ENCODE results near the gene METTL3.
"Not testable (repeated sequence)": the region's sequence is repeated elsewhere in the genome, so short reads cannot be mapped to it uniquely, and the experiment has no call there.

The METTL3 gene

GRCh38 chr14:21510735-21511657 is at the start of gene METTL3:
Gene METTL3 (minus strand): TSS chr14:21511340. CDS start chr14:21511223, 117 bp downstream.
- peaks cover 8% of the 10 kb centered on the region for H3K4me1 ChIP-seq (ENCODE audit: control insufficient read depth, insufficient read depth, low read length)
- H3K27me3 ChIP-seq (ENCODE audit: control insufficient read depth, insufficient read depth, low read length): no peaks in the 10 kb centered on the region
- H3K4me3 ChIP-seq (ENCODE audit: low read length): peak within 1 kb of the TSS; percentile 86
- H3K27ac ChIP-seq (ENCODE audit: low read depth, low read length): peak within 1 kb of the TSS; percentile 83
- H3K36me3 ChIP-seq (ENCODE audit: control insufficient read depth, insufficient read depth, low read length): no peaks in the 10 kb centered on the region
- H3K9ac ChIP-seq (ENCODE audit: low read length): peak within 1 kb of the TSS; percentile 81

- H3K9ac ChIP-seq (ENCODE audit: low read length): no peak overlapping the region
- H3K4me1 ChIP-seq (ENCODE audit: control insufficient read depth, insufficient read depth, low read length): peaks cover 6% of the 10 kb centered on the region
- H3K27me3 ChIP-seq (ENCODE audit: control insufficient read depth, insufficient read depth, low read length): no peaks in the 10 kb centered on the region
- H3K4me3 ChIP-seq (ENCODE audit: low read length): no peak overlapping the region
- no peak overlapping the region for H3K27ac ChIP-seq (ENCODE audit: low read depth, low read length)
- no peaks in the 10 kb centered on the region for H3K36me3 ChIP-seq (ENCODE audit: control insufficient read depth, insufficient read depth, low read length)
Observed at GRCh38 chr14:21558703-21559170, 47.6 kb upstream of the METTL3 start.

GRCh38 chr14:21557084-21557901 is 46.2 kb upstream of the METTL3 start:
- H3K9ac ChIP-seq (ENCODE audit: low read length): peak overlapping the region; percentile 21
- H3K27me3 ChIP-seq (ENCODE audit: control insufficient read depth, insufficient read depth, low read length): no peaks in the 10 kb centered on the region
- peak overlapping the region; percentile 57 for H3K4me3 ChIP-seq (ENCODE audit: low read length)
- H3K4me1 ChIP-seq (ENCODE audit: control insufficient read depth, insufficient read depth, low read length): peaks cover 6% of the 10 kb centered on the region
- H3K36me3 ChIP-seq (ENCODE audit: control insufficient read depth, insufficient read depth, low read length): no peaks in the 10 kb centered on the region
- H3K27ac ChIP-seq (ENCODE audit: low read depth, low read length): peak overlapping the region; percentile 84

- no peak overlapping the region for H3K9ac ChIP-seq (ENCODE audit: low read length)
- H3K4me1 ChIP-seq (ENCODE audit: control insufficient read depth, insufficient read depth, low read length): peaks cover 6% of the 10 kb centered on the region
- H3K27me3 ChIP-seq (ENCODE audit: control insufficient read depth, insufficient read depth, low read length): no peaks in the 10 kb centered on the region
- no peak overlapping the region for H3K4me3 ChIP-seq (ENCODE audit: low read length)
- no peaks in the 10 kb centered on the region for H3K36me3 ChIP-seq (ENCODE audit: control insufficient read depth, insufficient read depth, low read length)
- H3K27ac ChIP-seq (ENCODE audit: low read depth, low read length): peak overlapping the region; percentile 84
Observed at GRCh38 chr14:21556378-21557083, 45.4 kb upstream of the METTL3 start.

GRCh38 chr14:21553266-21553665 is 42.1 kb upstream of the METTL3 start:
- no peak overlapping the region for H3K9ac ChIP-seq (ENCODE audit: low read length)
- H3K27ac ChIP-seq (ENCODE audit: low read depth, low read length): no peak overlapping the region
- peaks cover 6% of the 10 kb centered on the region for H3K4me1 ChIP-seq (ENCODE audit: control insufficient read depth, insufficient read depth, low read length)
- no peak overlapping the region for H3K4me3 ChIP-seq (ENCODE audit: low read length)
- no peaks in the 10 kb centered on the region for H3K27me3 ChIP-seq (ENCODE audit: control insufficient read depth, insufficient read depth, low read length)
- H3K36me3 ChIP-seq (ENCODE audit: control insufficient read depth, insufficient read depth, low read length): no peaks in the 10 kb centered on the region

GRCh38 chr14:21544588-21544987 is 33.4 kb upstream of the METTL3 start:
- not testable (repeated sequence) for H3K4me3 ChIP-seq (ENCODE audit: low read length); H3K27me3 ChIP-seq (ENCODE audit: control insufficient read depth, insufficient read depth, low read length); H3K9ac ChIP-seq (ENCODE audit: low read length); H3K36me3 ChIP-seq (ENCODE audit: control insufficient read depth, insufficient read depth, low read length); H3K4me1 ChIP-seq (ENCODE audit: control insufficient read depth, insufficient read depth, low read length); H3K27ac ChIP-seq (ENCODE audit: low read depth, low read length)

GRCh38 chr14:21543963-21544362 is 32.8 kb upstream of the METTL3 start:
- no peak overlapping the region for H3K9ac ChIP-seq (ENCODE audit: low read length)
- no peaks in the 10 kb centered on the region for H3K27me3 ChIP-seq (ENCODE audit: control insufficient read depth, insufficient read depth, low read length)
- H3K36me3 ChIP-seq (ENCODE audit: control insufficient read depth, insufficient read depth, low read length): no peaks in the 10 kb centered on the region
- H3K4me3 ChIP-seq (ENCODE audit: low read length): no peak overlapping the region
- H3K4me1 ChIP-seq (ENCODE audit: control insufficient read depth, insufficient read depth, low read length): no peaks in the 10 kb centered on the region
- H3K27ac ChIP-seq (ENCODE audit: low read depth, low read length): no peak overlapping the region

- Histone ChIP-seq H3K27me3 (ENCODE audit: control insufficient read depth, insufficient read depth, low read length) (no peaks in the 10 kb centered on the region), H3K4me1 (ENCODE audit: control insufficient read depth, insufficient read depth, low read length) (no peaks in the 10 kb centered on the region), H3K36me3 (ENCODE audit: control insufficient read depth, insufficient read depth, low read length) (no peaks in the 10 kb centered on the region), H3K9ac (ENCODE audit: low read length) (no peak overlapping the region), H3K27ac (ENCODE audit: low read depth, low read length) (no peak overlapping the region), H3K4me3 (ENCODE audit: low read length) (no peak overlapping the region)
Observed at GRCh38 chr14:21543521-21543960, 32.4 kb upstream of the METTL3 start.

GRCh38 chr14:21541413-21542074 is 30.4 kb upstream of the METTL3 start:
- Histone ChIP-seq H3K27me3 (ENCODE audit: control insufficient read depth, insufficient read depth, low read length) (peaks cover 4% of the 10 kb centered on the region), H3K36me3 (ENCODE audit: control insufficient read depth, insufficient read depth, low read length) (no peaks in the 10 kb centered on the region), H3K27ac (ENCODE audit: low read depth, low read length) (no peak overlapping the region), H3K9ac (ENCODE audit: low read length) (no peak overlapping the region), H3K4me3 (ENCODE audit: low read length) (no peak overlapping the region), H3K4me1 (ENCODE audit: control insufficient read depth, insufficient read depth, low read length) (no peaks in the 10 kb centered on the region)

- Histone ChIP-seq H3K9ac (ENCODE audit: low read length) (no peak overlapping the region), H3K27me3 (ENCODE audit: control insufficient read depth, insufficient read depth, low read length) (peaks cover 4% of the 10 kb centered on the region), H3K4me1 (ENCODE audit: control insufficient read depth, insufficient read depth, low read length) (no peaks in the 10 kb centered on the region), H3K27ac (ENCODE audit: low read depth, low read length) (no peak overlapping the region), H3K36me3 (ENCODE audit: control insufficient read depth, insufficient read depth, low read length) (no peaks in the 10 kb centered on the region), H3K4me3 (ENCODE audit: low read length) (no peak overlapping the region)
Observed at GRCh38 chr14:21539189-21539940, 28.2 kb upstream of the METTL3 start.

GRCh38 chr14:21537090-21537424 is 25.9 kb upstream of the METTL3 start:
- Histone ChIP-seq H3K27ac (ENCODE audit: low read depth, low read length) (no peak overlapping the region), H3K36me3 (ENCODE audit: control insufficient read depth, insufficient read depth, low read length) (no peaks in the 10 kb centered on the region), H3K9ac (ENCODE audit: low read length) (no peak overlapping the region), H3K27me3 (ENCODE audit: control insufficient read depth, insufficient read depth, low read length) (peaks cover 4% of the 10 kb centered on the region), H3K4me3 (ENCODE audit: low read length) (peak overlapping the region; percentile 63), H3K4me1 (ENCODE audit: control insufficient read depth, insufficient read depth, low read length) (no peaks in the 10 kb centered on the region)
